GM18508 (cell line): ENCODE data around the gene VWA8.
"Not testable (repeated sequence)": the region's sequence is repeated elsewhere in the genome, so short reads cannot be mapped to it uniquely, and the experiment has no call there.

Experiments
- ATAC-seq: cut with Tn5 transposase; IDR thresholded peaks from one replicate; pipeline ENCODE4 v1.9.1; 2021; ENCODE audit warnings: moderate number of reproducible peaks; ENCODE audit not compliant: insufficient read depth, unreplicated experiment

VWA8 gene

GRCh38 chr13:41633776-41634175 is 327.1 kb downstream of the VWA8 start:
- ATAC-seq = no peak

DNA sequence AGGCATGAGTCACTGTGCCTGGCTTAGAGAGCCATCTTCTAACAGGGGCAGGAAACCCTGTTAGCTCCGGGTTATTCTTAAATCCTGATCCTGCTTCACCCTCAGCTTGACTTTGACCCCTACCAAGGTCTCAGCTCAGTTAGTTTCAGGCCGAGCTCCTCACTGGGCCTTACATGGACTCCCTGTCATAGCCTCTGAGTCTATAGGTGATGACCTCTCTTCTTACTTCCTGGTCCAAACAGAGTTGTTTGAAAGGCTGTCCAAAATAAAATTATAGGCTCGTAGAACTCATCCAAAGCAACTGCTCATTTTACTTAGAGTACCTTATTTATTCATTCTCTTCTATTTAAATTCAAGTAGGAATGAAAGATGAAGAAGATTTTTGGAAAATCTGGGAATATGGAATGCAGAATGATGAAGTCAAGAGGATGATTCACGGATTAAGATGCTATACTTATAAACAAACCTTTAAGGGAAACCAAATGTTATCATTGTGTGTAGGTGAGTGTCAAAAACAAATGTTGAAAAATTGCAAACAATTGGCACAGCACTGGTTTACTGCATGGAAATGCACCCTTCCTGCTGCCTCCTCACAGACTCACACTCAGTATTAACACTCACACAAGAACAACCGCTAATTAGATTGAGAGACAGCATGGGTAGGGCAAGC is 329.5 kb downstream of the VWA8 start:
- ATAC-seq = no peak

GRCh38 chr13:41627425-41627824 is 333.5 kb downstream of the VWA8 start:
- no peak for ATAC-seq

DNA sequence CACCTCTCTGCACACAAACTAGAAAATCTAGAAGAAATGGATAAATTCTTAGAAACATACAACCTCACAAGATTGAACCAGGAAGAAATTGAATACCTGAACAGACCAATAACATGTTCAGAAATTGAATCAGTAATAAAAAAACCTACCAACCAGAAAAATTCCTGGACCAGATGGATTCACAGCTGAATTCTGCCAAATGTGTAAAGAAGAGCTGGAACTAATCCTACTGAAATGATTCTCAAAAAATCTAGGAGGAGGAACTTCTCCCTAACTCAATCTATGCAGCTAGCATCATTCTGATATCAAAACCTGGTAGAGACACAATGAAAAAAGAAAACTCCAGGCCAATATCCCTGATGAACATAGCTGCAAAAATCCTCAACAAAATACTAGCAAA is 336.9 kb downstream of the VWA8 start:
- ATAC-seq = no peak

DNA sequence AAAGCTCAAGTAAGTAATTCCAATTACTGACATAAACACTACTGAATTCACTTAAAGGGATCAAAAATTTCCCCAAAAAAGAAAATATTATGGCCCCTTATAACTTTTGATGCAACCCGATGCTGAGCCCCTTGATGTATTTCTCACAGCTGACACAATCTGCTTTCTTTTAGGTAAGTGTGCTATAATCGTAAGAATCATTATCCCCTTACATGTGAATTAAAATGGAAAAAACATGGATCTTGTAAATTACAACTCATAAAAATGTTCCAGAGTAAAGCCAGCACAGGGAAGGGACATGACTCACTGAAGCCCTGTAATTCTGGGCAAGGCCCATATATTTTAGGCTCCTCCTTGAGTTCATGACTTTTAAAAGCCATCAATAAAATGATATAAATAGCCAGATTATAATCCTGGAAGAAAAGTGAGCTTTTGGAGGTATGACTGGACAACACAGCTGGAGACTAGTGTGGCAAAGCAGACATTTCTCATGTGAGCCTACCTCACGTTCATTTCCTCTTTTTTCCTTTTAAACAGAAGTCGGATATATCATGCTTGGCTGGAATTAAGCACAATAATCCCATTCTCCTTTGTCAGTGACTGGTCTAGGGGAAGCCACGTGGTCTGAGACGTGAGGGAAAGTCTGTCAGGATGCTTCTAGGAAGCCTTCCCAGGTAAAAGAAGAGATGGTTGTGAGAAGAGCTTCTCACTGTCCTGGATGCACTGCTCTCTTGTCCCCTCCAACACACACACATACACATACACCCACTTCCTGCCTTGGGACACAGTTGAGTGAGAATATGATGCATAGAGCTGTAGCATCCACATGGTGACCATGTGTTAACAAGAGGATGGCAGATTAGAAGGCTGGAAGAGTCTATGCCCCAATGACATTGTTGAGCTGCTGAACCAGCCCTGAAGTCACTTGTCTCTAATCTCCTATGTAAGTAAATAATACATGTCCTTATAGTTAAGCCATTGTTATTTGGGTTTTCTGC is 338.2 kb downstream of the VWA8 start:
- ATAC-seq = no peak

DNA sequence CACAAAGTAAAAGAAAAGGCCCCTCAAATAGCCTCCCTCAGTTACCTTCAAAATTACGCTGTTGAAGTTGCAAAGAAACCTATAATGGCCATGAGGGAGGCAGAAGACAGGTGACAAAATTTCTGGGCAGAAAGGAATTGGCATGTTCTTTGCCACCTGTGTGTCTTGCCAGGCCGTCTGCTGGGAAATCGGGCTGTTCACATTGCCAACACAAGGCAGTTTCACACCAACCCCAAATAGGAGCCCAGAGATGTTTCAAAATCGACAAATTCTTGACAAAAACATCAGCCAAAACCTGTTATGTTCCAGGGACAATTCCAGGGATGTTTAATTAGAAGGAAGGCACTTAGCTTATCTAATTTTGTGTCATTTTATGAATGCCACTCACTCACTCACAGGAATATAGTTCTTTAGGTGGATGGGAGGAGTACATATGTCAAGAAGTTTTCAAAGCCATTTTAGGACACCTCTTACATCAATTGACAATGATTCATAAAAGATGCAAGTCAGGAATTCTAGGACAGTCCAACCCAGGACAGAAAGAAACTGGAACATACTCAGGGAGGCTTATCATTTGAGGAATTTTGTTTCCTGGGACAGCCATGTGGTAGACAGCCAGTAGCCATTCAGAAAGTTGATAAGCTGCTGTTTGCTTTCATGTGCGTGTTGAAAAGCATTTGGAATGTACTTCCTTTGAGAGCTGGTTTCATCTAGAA is 339.0 kb downstream of the VWA8 start:
- ATAC-seq = no peak

- ATAC-seq = not testable (repeated sequence)
These were observed 343.3 kb downstream of the VWA8 start for GRCh38 chr13:41617633-41618032.

DNA sequence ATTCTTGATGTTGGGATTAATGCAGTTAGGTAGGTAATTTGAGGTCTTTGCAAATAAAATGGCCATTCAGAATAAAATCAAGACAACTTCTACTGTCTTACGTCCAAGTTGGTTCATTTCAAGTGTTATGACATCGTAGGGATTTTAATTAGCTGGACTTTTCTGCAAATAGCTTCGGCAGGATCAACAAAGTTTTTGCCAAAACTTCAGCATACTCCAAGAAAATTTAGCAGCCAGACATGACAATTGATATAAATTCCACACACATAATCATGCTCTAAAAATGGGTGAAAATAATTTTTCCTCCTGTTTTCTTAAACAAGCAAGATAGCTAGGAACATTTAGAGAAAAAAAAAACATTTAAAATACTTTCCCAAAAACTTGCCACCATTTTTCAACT is 344.8 kb downstream of the VWA8 start:
- no peak for ATAC-seq

- no peak for ATAC-seq
These were observed 345.4 kb downstream of the VWA8 start for GRCh38 chr13:41615528-41615855.

DNA sequence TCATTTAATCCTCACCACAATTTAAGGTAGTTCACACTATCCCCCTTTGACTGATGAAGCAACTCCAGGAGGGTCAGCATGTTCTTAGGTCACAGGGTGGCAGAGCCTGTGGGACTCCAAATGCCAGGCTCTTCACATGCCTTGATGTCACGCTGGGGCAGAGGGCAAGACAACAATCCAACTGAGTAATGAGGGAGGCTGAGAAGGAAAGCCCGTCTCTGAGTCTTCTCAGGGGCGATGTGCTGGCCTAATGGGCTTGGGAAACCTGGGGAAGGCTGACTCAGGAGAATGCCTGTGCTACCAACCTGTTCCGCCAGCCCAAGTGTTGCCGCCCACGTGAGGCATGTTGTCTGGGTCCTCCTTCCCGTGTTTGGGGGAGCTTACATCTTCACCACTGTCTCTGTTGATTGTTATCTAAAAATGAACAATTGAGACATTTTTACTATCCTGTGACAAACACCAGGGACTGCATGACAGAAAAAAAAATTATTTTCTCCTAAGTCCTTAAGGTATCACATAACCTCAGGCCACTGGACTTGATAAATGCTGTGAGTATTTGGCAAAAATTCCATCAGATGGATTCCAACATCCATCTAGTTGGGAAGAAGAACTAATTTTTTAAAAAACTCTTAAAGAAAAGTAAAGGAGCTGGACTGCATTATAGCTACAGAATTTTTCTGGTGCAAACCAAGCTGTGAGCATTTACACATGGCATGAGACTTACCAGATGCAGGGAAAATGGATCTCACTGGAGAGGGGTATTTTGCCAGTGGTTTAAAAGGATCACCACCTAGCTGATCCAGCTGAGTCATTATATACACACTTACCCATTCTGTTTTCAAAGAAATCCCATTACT is 346.0 kb downstream of the VWA8 start:
- no peak for ATAC-seq

DNA sequence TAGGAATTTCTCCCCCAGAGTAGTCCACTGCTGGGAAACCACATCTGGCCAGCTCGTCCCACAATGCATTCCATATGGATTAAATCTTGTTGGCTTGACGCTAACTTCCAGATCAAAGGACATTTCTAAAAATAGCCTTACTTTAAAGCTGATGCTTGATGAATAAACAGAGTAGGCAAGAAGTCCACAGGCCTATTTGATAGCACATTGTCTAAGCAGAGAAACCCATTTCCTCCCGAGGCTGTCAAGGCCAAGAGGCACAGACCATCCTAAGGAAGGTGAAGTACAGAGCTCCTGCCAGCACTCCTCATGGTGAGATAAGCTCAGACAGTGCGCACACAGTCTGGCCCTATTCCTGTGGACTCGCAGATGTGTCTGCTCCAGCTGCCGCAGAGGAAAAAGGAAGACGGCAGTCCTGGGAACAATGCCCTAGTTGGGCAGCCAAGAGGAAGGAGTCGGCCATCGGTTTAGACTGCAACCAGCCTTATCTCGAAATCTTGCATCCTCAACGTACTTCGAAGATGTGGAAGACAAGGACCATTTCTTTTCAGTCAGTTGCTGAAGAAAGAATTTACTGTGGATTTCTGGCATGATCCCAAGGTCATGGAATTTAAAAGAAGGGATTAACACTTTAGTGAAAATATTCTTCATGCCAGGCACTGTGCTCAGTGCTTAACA is 346.8 kb downstream of the VWA8 start:
- no peak for ATAC-seq

DNA sequence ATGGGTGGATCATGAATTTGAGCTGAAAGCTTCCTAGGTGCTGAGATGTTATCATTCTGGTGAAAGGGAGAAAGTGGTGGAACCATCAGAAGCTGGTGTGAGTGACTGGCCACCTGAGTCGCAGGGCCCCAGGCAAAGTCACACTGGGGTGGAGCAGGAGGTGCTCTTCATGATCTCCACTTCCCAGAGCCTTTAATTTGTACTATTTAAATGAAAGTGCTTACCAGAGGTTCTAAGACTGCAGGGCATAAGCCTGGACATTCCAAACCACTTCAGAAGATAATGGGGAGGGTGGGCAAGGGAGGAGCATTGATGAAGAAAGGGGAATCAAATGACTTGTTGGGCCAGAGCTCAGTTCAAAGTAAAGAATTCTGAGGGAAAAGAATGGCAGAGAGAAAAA is 347.4 kb downstream of the VWA8 start:
- ATAC-seq = no peak

GRCh38 chr13:41611385-41611784 is 349.5 kb downstream of the VWA8 start:
- no peak for ATAC-seq

DNA sequence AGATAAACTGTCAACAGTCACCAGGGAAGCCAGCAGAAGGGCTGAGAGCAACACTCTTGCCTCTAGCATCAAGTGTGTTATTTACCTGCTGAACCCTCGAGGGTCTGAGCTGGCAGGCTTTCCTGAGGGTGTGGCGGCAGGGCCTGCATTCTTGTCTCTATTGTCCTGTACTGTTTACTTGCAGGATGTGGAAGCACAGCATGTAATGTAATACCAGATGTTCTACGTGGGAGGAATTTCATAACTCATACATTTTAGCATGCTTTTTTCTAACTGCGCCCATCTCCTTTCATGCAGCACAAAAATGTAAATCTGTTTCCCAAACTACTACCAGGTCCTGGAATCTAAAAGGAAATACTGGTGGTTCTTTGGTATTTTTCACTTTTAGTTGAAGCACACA is 350.5 kb downstream of the VWA8 start:
- ATAC-seq = no peak

DNA sequence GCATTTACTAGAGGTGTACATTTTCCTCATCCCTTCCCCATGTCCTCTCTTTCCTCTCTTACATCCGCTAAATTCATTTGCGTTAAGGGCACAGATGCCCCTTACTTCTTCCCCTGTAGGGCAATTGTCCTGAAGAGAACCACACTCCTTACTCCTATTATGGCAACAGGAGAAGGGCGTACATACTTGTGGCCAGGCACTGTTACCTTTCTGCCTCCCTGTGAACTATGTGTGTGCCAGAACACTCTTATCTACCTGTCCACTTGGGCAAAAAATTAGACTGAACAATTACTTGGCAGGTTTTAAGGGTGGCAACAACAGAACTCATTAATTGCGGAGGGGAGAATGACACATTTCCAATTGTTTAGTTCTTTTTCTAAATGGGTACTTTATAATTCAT is 351.1 kb downstream of the VWA8 start:
- ATAC-seq = no peak

DNA sequence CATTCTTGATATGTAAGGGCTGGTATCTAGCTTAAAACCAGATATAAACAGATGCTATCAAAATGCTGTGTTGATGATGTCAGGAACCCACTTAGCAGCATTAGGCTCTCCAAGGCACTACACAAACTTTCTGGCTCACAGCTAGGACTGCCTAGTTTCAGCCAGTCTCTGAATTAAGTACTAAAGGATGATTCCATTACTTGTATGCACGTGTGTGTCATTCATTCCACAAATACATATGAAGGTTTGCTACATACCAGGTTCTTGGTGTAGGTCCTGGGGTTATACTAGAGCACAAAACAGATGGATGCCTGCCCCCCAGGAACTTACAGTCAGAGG is 352.1 kb downstream of the VWA8 start:
- ATAC-seq = no peak

DNA sequence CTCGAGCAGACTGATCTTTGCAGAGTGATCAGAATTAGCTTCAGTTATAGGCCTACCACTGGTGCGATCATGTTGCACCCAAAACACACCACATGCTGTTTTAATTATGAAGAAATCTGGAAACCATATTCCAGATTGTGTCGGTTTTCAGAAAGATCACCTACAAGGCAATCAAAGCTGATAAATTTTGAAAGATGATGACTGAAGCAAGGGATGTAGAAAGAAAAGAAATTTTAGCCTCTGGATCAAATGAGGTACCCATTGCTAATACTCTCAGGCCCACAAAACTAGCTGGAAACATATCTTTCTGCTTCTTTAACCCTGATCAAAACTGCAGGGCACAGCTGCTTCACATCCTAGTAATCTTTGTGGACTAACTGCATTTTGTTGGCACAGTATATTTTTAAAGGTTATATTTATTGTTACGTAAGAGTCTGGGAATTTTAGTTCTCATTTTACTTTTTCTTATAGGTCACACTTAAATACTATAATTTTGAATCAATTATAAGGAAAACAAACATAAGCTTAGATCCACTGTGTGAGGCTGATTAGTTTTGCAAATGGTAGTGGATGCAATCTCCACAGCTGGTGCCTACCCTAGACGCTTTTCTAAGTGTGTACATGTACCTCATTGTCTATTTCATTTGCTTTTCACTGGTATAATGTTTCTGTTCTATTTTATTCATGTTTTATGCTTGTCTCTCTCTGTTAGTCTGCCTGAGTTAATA is 352.6 kb downstream of the VWA8 start:
- no peak for ATAC-seq

DNA sequence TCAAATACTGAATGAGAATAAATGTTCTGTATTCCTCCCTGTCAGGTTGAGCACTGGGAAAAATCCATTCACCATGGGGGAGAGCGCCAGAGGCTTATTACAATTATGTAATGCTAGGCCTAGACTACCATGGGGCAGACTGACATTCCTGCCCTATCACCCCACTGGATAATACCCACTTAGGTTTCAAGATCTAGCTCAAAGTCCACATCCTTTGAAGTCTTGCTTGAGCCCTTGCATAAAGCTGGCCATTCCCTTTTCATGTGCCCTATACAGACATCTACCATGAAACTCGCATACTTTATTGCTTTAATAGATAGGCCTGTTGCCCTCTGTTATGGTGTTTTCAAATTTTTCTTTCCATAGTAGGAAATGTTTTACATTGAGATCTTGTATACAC is 354.3 kb downstream of the VWA8 start:
- ATAC-seq = no peak
